ENCODE results near the gene KIR3DL2.
"Not testable (repeated sequence)": the region's sequence is repeated elsewhere in the genome, so short reads cannot be mapped to it uniquely, and the experiment has no call there.

KIR3DL2 gene

GRCh38 chr19:54894106-54894505 is 43.9 kb downstream of the KIR3DL2 start:
- H3K4me3 Mint-ChIP-seq, H3K27ac Mint-ChIP-seq, DNase-seq, H3K9me3 Mint-ChIP-seq, H3K4me1 Mint-ChIP-seq, ATAC-seq: not testable (repeated sequence)
- H3K27me3 Mint-ChIP-seq: peaks cover 31% of the 10 kb centered on the region

DNA sequence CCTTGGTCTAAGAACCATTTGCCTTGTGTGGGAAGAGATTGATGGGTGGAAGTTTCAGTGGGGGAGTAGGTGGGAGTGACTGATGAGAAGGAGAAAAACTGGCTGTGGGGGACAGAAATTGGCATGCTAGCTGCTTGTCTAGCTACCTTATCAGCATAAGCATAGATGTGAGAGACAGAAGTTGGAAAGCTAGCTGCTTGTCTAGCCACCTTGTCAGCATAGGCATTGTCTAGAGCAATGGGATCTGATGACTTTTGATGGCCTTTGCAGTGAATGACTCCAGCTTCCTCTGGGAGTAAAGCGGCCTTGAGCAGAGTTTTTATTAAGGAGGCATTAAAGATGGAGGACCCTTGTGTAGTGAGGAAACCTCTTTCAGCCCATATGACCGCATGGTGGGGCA is 45.8 kb downstream of the KIR3DL2 start:
- H3K27me3 Mint-ChIP-seq: peaks cover 36% of the 10 kb centered on the region
- ATAC-seq (no peak), DNase-seq (no peak)
- H3K27ac Mint-ChIP-seq: no peak overlapping the region
- H3K4me1 Mint-ChIP-seq: no peaks in the 10 kb centered on the region
- no peaks in the 10 kb centered on the region for H3K9me3 Mint-ChIP-seq
- H3K4me3 Mint-ChIP-seq: no peak overlapping the region

- not testable (repeated sequence) for H3K4me3 Mint-ChIP-seq, H3K4me1 Mint-ChIP-seq, ATAC-seq, H3K9me3 Mint-ChIP-seq, DNase-seq, H3K27ac Mint-ChIP-seq
- H3K27me3 Mint-ChIP-seq: peaks cover 36% of the 10 kb centered on the region
Measured at GRCh38 chr19:54898685-54899084, 48.4 kb downstream of the KIR3DL2 start.

- peaks cover 36% of the 10 kb centered on the region for H3K27me3 Mint-ChIP-seq
- H3K9me3 Mint-ChIP-seq, ATAC-seq, H3K4me1 Mint-ChIP-seq, DNase-seq, H3K4me3 Mint-ChIP-seq: not testable (repeated sequence)
- peak overlapping the region in 1 of 2 donors; percentile 59 for H3K27ac Mint-ChIP-seq
Measured at GRCh38 chr19:54899646-54900045, 49.4 kb downstream of the KIR3DL2 start.

DNA sequence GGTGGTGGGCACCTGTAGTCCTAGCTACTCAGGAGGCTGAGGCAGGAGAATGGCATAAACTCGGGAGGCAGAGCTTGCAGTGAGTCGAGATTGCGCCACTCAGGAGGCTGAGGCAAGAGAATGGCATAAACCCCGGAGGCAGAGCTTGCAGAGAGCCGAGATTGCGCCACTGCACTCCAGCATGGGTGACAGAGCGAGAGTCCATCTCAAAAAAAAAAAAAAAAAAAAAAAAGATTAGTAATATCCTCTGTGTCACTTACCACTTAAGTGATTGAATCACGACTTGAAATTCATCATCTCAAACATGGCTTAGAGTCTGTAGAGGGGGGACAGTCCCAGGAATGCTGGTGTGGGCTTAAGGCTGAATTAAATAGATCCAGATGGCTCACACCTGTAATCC is 50.9 kb downstream of the KIR3DL2 start:
- H3K9me3 Mint-ChIP-seq, H3K4me3 Mint-ChIP-seq, ATAC-seq, H3K4me1 Mint-ChIP-seq, H3K27ac Mint-ChIP-seq, DNase-seq: not testable (repeated sequence)
- peaks cover 46% of the 10 kb centered on the region for H3K27me3 Mint-ChIP-seq

- H3K4me3 Mint-ChIP-seq: no peak overlapping the region
- no peak for DNase-seq
- H3K27ac Mint-ChIP-seq: no peak overlapping the region
- H3K4me1 Mint-ChIP-seq: peaks cover 7% of the 10 kb centered on the region
- peaks cover 36% of the 10 kb centered on the region for H3K27me3 Mint-ChIP-seq
- no peak for ATAC-seq
- no peaks in the 10 kb centered on the region for H3K9me3 Mint-ChIP-seq
Measured at GRCh38 chr19:54902061-54902460, 51.8 kb downstream of the KIR3DL2 start.

GRCh38 chr19:54903303-54903702 is 53.1 kb downstream of the KIR3DL2 start:
- Mint-ChIP-seq H3K4me1 (peaks cover 7% of the 10 kb centered on the region), H3K27ac (no peak overlapping the region), H3K9me3 (no peaks in the 10 kb centered on the region), H3K4me3 (no peak overlapping the region), H3K27me3 (peaks cover 30% of the 10 kb centered on the region)
- DNase-seq (no peak), ATAC-seq (no peak)

GRCh38 chr19:54904261-54904660 is 54.0 kb downstream of the KIR3DL2 start:
- not testable (repeated sequence) for H3K4me1 Mint-ChIP-seq, ATAC-seq, DNase-seq, H3K4me3 Mint-ChIP-seq, H3K27ac Mint-ChIP-seq, H3K9me3 Mint-ChIP-seq
- peaks cover 21% of the 10 kb centered on the region for H3K27me3 Mint-ChIP-seq

- Mint-ChIP-seq H3K27ac (peak overlapping the region in 1 of 2 donors; percentile 21), H3K9me3 (no peaks in the 10 kb centered on the region), H3K27me3 (peaks cover 11% of the 10 kb centered on the region), H3K4me1 (peaks cover 7% of the 10 kb centered on the region), H3K4me3 (peak overlapping the region in 1 of 2 donors; percentile 19)
- no peak for ATAC-seq
- DNase-seq: no peak
Measured at GRCh38 chr19:54905421-54905802, 55.2 kb downstream of the KIR3DL2 start.

GRCh38 chr19:54905803-54906511 is 55.7 kb downstream of the KIR3DL2 start, which contains the start of gene NCR1:
Gene NCR1, plus strand, starts transcription at chr19:54906148. Its CDS starts 40 bp downstream, at chr19:54906188.
- ATAC-seq (peak; percentile 84), DNase-seq (peak in 1 of 2 donors; percentile 28)
- Mint-ChIP-seq H3K4me1 (peaks cover 7% of the 10 kb centered on the region), H3K27me3 (peaks cover 11% of the 10 kb centered on the region), H3K9me3 (no peaks in the 10 kb centered on the region), H3K27ac (peak within 1 kb of the TSS; percentile 21 to 25), H3K4me3 (peak within 1 kb of the TSS in 1 of 2 donors; percentile 19)

GRCh38 chr19:54906819-54907218 is 56.6 kb downstream of the KIR3DL2 start:
- Mint-ChIP-seq H3K9me3 (no peaks in the 10 kb centered on the region), H3K27me3 (peaks cover 11% of the 10 kb centered on the region), H3K4me1 (peaks cover 7% of the 10 kb centered on the region), H3K4me3 (no peak overlapping the region), H3K27ac (no peak overlapping the region)
- DNase-seq (no peak), ATAC-seq (no peak)

- ATAC-seq, H3K4me3 Mint-ChIP-seq, H3K4me1 Mint-ChIP-seq, H3K27ac Mint-ChIP-seq, H3K9me3 Mint-ChIP-seq, DNase-seq: not testable (repeated sequence)
- peaks cover 17% of the 10 kb centered on the region for H3K27me3 Mint-ChIP-seq
Measured at GRCh38 chr19:54907899-54908298, 57.7 kb downstream of the KIR3DL2 start.

Measured in stimulated activated naive CD8-positive, alpha-beta T cell treated with anti-CD3 and anti-CD28 coated beads, Interleukin-15, amount 100 ng/mL, for 72 hours (primary cell).